A549 (cell line): Measurements from ENCODE around the gene MAOB. TPM values are rescaled to one million over a fixed set of nuclear protein-coding genes. Genes with fewer than 3 reads are reported as not detected.
A peak's percentile ranks its signal among the peaks of the same experiment; 100 is the strongest.

ENCODE experiments used
- ATAC-seq, 2 experiments: fragments of 200-7000 bp in 1 of 2; fragments of >200 bp in 1 of 2; cut with Nextera tagmentation in 1 of 2; cut with Tn5 transposase in 1 of 2; 3 replicates each; pipeline versions ENCODE4 v1.8.0 to v1.9.1; 2018 to 2020; ENCODE audit warnings: mild to moderate bottlenecking in 1 of 2, moderate library complexity in 1 of 2
- CTCF ChIA-PET: fragments of 300-600 bp; sonication (Branson Sonifier 250); formaldehyde crosslinking; extraction: SDS; loops from one replicate; lab custom pipeline; 2021; ENCODE audit warnings: antibody characterized with exemption, inconsistent platforms; lab: Yijun Ruan, JAX
- POLR2A ChIA-PET: fragments of 350-600 bp; formaldehyde crosslinking; extraction: SDS; loops from one replicate; lab custom pipeline; 2021; ENCODE audit warnings: antibody characterized with exemption, inconsistent platforms; lab: Yijun Ruan, JAX
- DNase-seq, 2 experiments: peaks; one replicate each; pipeline versions ENCODE4 v3.0.0 to v3.0.0-alpha.2; 2011 to 2016; ENCODE audit warnings: low read depth in 1 of 2, low spot score in 1 of 2
- FAIRE-seq: peaks from 2 replicates; lab custom pipeline; 2011; peaks lifted over from hg19 to GRCh38; lab: Jason Lieb, UNC
- H3K27ac ChIP-seq, 2 experiments: fragments of >200 bp; sonication (Bioruptor Twin); formaldehyde crosslinking; 3 replicates each; pipeline ENCODE4 v1.5.1; 2016 to 2017
- H3K4me1 ChIP-seq: fragments of >200 bp; sonication (Bioruptor Twin); formaldehyde crosslinking; 3 replicates; pipeline ENCODE4 v1.6.1; 2016
- H3K4me2 ChIP-seq: fragments of >200 bp; sonication (Bioruptor Twin); formaldehyde crosslinking; 3 replicates; pipeline ENCODE4 v1.6.1; 2016
- H3K4me3 ChIP-seq: fragments of >200 bp; sonication (Bioruptor Twin); formaldehyde crosslinking; 3 replicates; pipeline ENCODE4 v1.5.1; 2016
- H3K9me3 ChIP-seq: fragments of >200 bp; sonication (Bioruptor Twin); formaldehyde crosslinking; 3 replicates; pipeline ENCODE4 v1.6.1; 2016
- BCL3 ChIP-seq: fragments of >200 bp; sonication (Bioruptor Twin); formaldehyde crosslinking; IDR thresholded peaks from 3 replicates; pipeline ENCODE4 v1.6.1; 2016
- CBX8 ChIP-seq: fragments of 200-600 bp; sonication (generic); IDR thresholded peaks from 2 replicates; pipeline ENCODE4 v1.6.1; 2016
- EHMT2 ChIP-seq: fragments of 200-600 bp; sonication (generic); IDR thresholded peaks from 2 replicates; pipeline ENCODE4 v1.6.1; 2016; ENCODE audit warnings: antibody characterized with exemption, low read depth, mild to moderate bottlenecking, moderate library complexity
- ESRRA ChIP-seq: fragments of 150-350 bp; IDR thresholded peaks from 2 replicates; pipeline ENCODE4 v1.6.1; 2014; ENCODE audit warnings: mild to moderate bottlenecking, low read length, borderline replicate concordance
- FOSL2 ChIP-seq, 2 experiments: fragments of 450-650 bp in 1 of 2; fragments of >200 bp in 1 of 2; sonication (Bioruptor Twin) in 1 of 2; formaldehyde crosslinking; IDR thresholded peaks; 2 replicates each; pipeline versions ENCODE4 v1.5.0 to v1.6.1; 2016 to 2020; ENCODE audit warnings: mild to moderate bottlenecking in 1 of 2, moderate library complexity in 1 of 2
- FOXS1 ChIP-seq: fragments of 250-450 bp; sonication (Bioruptor Pico); IDR thresholded peaks from 2 replicates; pipeline ENCODE4 v1.5.0; 2020; ENCODE audit warnings: mild to moderate bottlenecking, moderate library complexity
- GATA3 ChIP-seq: IDR thresholded peaks from 2 replicates; pipeline ENCODE4 v1.6.1; 2012; ENCODE audit warnings: borderline replicate concordance
- HDAC2 ChIP-seq: fragments of 200-600 bp; sonication (generic); IDR thresholded peaks from 2 replicates; pipeline ENCODE4 v1.6.1; 2016
- HEYL ChIP-seq: fragments of 250-450 bp; sonication (Bioruptor Pico); IDR thresholded peaks from 2 replicates; pipeline ENCODE4 v1.8.0; 2021; ENCODE audit warnings: mild to moderate bottlenecking, moderate library complexity
- HMGXB4 ChIP-seq: fragments of 250-450 bp; sonication (Bioruptor Pico); IDR thresholded peaks from 2 replicates; pipeline ENCODE4 v1.5.0; 2021; ENCODE audit warnings: mild to moderate bottlenecking, moderate library complexity, borderline replicate concordance
- HOXB13 ChIP-seq: fragments of 250-450 bp; sonication (Bioruptor Pico); IDR thresholded peaks from 2 replicates; pipeline ENCODE4 v1.5.0; 2020; ENCODE audit warnings: low read depth, mild to moderate bottlenecking, moderate library complexity
- KDM1A ChIP-seq: fragments of 200-600 bp; sonication (generic); IDR thresholded peaks from 2 replicates; pipeline ENCODE4 v1.6.1; 2016; ENCODE audit warnings: low read depth, mild to moderate bottlenecking
- KDM5A ChIP-seq: fragments of 200-600 bp; sonication (generic); IDR thresholded peaks from 2 replicates; pipeline ENCODE4 v1.6.1; 2016; ENCODE audit warnings: antibody characterized with exemption, mild to moderate bottlenecking
- MAZ ChIP-seq: fragments of 150-350 bp; IDR thresholded peaks from 2 replicates; pipeline ENCODE4 v1.6.1; 2014; ENCODE audit warnings: antibody characterized with exemption, low read depth, low read length, borderline replicate concordance
- NFE2L2 ChIP-seq: fragments of 150-350 bp; conservative IDR thresholded peaks from 2 replicates; pipeline ENCODE4 v1.6.1; 2014; ENCODE audit warnings: low read length
- PHF8 ChIP-seq: fragments of 200-600 bp; sonication (generic); IDR thresholded peaks from 2 replicates; pipeline ENCODE4 v1.6.1; 2016; ENCODE audit warnings: low read depth, mild to moderate bottlenecking, antibody characterized with exemption, moderate library complexity, borderline replicate concordance
- RARB ChIP-seq: fragments of 250-450 bp; sonication (Bioruptor Pico); IDR thresholded peaks from 2 replicates; pipeline ENCODE4 v1.8.0; 2021; ENCODE audit warnings: mild to moderate bottlenecking, moderate library complexity
- RCOR1 ChIP-seq: fragments of 150-350 bp; IDR thresholded peaks from 2 replicates; pipeline ENCODE4 v1.6.1; 2014; ENCODE audit warnings: antibody characterized with exemption, low read length, low read depth
- SMC3 ChIP-seq: fragments of >200 bp; sonication (Bioruptor Twin); formaldehyde crosslinking; IDR thresholded peaks from 3 replicates; pipeline ENCODE4 v1.6.1; 2018; ENCODE audit warnings: inconsistent platforms
- ZC3H11A ChIP-seq: fragments of 450-650 bp; IDR thresholded peaks from 2 replicates; pipeline ENCODE4 v1.6.1; 2014; ENCODE audit warnings: antibody characterized with exemption, mild to moderate bottlenecking
- ZNF302 ChIP-seq: fragments of 250-450 bp; sonication (Bioruptor Pico); IDR thresholded peaks from 2 replicates; pipeline ENCODE4 v1.9.0; 2021; ENCODE audit warnings: inconsistent platforms, mild to moderate bottlenecking, moderate library complexity
- ZSCAN20 ChIP-seq: fragments of 250-450 bp; sonication (Bioruptor Pico); IDR thresholded peaks from 2 replicates; pipeline ENCODE4 v1.8.0; 2022; ENCODE audit warnings: mild to moderate bottlenecking, moderate library complexity
- WGBS: methylation state at CpG from one replicate; pipeline ENCODE4 v1.1.6; 2017; ENCODE audit errors: missing lambda C conversion rate; 5-methylcytosine and 5-hydroxymethylcytosine counted together
- polyA plus RNA-seq, 4 experiments: library from polyadenylated mRNA; depleted of rRNA in 3 of 4; stranded (reverse); fragments of >200 nt; fragmentation: RNase III in 1 of 4; extraction: RNeasy Plus Mini Kit Qiagen cat#74134 plus additional on column Dnase treatment in 1 of 4; gene quantifications; 2 replicates in 3 of 4; 3 replicates in 1 of 4; pipeline ENCODE4 v1.2.3, GENCODE V29; 2011 to 2017
- TF ChIP-seq, protein P1 (sequence below): IDR thresholded peaks from 2 replicates; pipeline ENCODE4 v1.6.1; 2012
- TF ChIP-seq, protein P2 (sequence below): fragments of 200-600 bp; sonication (generic); IDR thresholded peaks from 2 replicates; pipeline ENCODE4 v1.6.1; 2016; ENCODE audit warnings: antibody characterized with exemption, mild to moderate bottlenecking, moderate library complexity
- TF ChIP-seq, protein P3 (sequence below): fragments of 250-450 bp; sonication (Bioruptor Pico); IDR thresholded peaks from 2 replicates; pipeline ENCODE4 v1.5.0; 2020; ENCODE audit warnings: low read depth, mild to moderate bottlenecking, moderate library complexity

MAOB gene
- polyA plus RNA-seq, 2 of the 4 experiments (the other 2 are of a cell fraction), result 0.05 to 0.35 TPM

- peaks cover 21% of the 10 kb centered on the region for H3K4me1 ChIP-seq
- H3K27ac ChIP-seq, result peak overlapping the region in 1 of 2 experiments; percentile 19; a peak in 1 of 6 replicates
- no peak overlapping the region for H3K4me3 ChIP-seq
- ChIA-PET CTCF (no interaction called here), POLR2A (no interaction called here)
- DNase-seq (peak in 1 of 2 experiments; percentile 32), FAIRE-seq (no peak), ATAC-seq (no peak)
- peak overlapping the region; percentile 43 for H3K4me2 ChIP-seq
- no peaks in the 10 kb centered on the region for H3K9me3 ChIP-seq
- WGBS, result 17% methylated on average over 4 of the region's 4 CpGs
- TF ChIP-seq RCOR1 (no peak), PHF8 (no peak), ESRRA (no peak), ZC3H11A (no peak), KDM5A (no peak), MAZ (no peak), HDAC2 (no peak)
These were observed 20.5 kb downstream of the MAOB start for GRCh38 chrX:43861750-43862149.

- Histone ChIP-seq H3K4me3 (no peak overlapping the region), H3K9me3 (no peaks in the 10 kb centered on the region), H3K4me1 (peaks cover 21% of the 10 kb centered on the region), H3K4me2 (peak overlapping the region; percentile 43), H3K27ac (0 out of 6 replicates have a peak overlapping the region, but pooled peaks of 1 of the 2 experiments have one; percentile 24)
- ChIA-PET POLR2A (no interaction called here), CTCF (no interaction called here)
- TF ChIP-seq ZNF302 (CRISPR knock-in tag), result no peak
- TF ChIP-seq EHMT2, result no peak
- no peak for TF ChIP-seq CBX8
- no peak for TF ChIP-seq KDM1A
- TF ChIP-seq HMGXB4 (CRISPR knock-in tag), result no peak
- no peak for TF ChIP-seq HEYL (CRISPR knock-in tag)
- no peak for TF ChIP-seq FOSL2 (IDR thresholded peaks at IDR 0.05)
- no peak for TF ChIP-seq FOSL2 (CRISPR knock-in tag; IDR thresholded peaks at IDR 0.05)
- TF ChIP-seq ZSCAN20 (CRISPR knock-in tag), result no peak
- no peak for TF ChIP-seq RARB
- TF ChIP-seq, protein P1, sequence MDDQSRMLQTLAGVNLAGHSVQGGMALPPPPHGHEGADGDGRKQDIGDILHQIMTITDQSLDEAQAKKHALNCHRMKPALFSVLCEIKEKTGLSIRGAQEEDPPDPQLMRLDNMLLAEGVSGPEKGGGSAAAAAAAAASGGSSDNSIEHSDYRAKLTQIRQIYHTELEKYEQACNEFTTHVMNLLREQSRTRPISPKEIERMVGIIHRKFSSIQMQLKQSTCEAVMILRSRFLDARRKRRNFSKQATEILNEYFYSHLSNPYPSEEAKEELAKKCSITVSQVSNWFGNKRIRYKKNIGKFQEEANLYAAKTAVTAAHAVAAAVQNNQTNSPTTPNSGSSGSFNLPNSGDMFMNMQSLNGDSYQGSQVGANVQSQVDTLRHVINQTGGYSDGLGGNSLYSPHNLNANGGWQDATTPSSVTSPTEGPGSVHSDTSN, result no peak
- ATAC-seq (peak in 1 of 2 experiments; percentile 61; a peak in 3 of 6 replicates), DNase-seq (peak; percentile 12 to 60), FAIRE-seq (peak; percentile 78)
- 15% methylated on average over 8 of the region's 8 CpGs for WGBS
These were observed 21.4 kb downstream of the MAOB start for GRCh38 chrX:43860646-43861370.

- no peak for FAIRE-seq
- ChIA-PET CTCF (no interaction called here), POLR2A (no interaction called here)
- no peak for ATAC-seq
- Histone ChIP-seq H3K4me3 (no peak overlapping the region), H3K4me1 (no peaks in the 10 kb centered on the region), H3K9me3 (no peaks in the 10 kb centered on the region), H3K4me2 (no peak overlapping the region), H3K27ac (no peak overlapping the region)
- 36% methylated on average over 3 of the region's 6 CpGs for WGBS
- no peak for DNase-seq
- no peak for TF ChIP-seq FOSL2 (IDR thresholded peaks at IDR 0.05)
- TF ChIP-seq FOSL2 (CRISPR knock-in tag; IDR thresholded peaks at IDR 0.05), result no peak
- no peak for TF ChIP-seq HOXB13 (CRISPR knock-in tag)
- TF ChIP-seq, protein P2, sequence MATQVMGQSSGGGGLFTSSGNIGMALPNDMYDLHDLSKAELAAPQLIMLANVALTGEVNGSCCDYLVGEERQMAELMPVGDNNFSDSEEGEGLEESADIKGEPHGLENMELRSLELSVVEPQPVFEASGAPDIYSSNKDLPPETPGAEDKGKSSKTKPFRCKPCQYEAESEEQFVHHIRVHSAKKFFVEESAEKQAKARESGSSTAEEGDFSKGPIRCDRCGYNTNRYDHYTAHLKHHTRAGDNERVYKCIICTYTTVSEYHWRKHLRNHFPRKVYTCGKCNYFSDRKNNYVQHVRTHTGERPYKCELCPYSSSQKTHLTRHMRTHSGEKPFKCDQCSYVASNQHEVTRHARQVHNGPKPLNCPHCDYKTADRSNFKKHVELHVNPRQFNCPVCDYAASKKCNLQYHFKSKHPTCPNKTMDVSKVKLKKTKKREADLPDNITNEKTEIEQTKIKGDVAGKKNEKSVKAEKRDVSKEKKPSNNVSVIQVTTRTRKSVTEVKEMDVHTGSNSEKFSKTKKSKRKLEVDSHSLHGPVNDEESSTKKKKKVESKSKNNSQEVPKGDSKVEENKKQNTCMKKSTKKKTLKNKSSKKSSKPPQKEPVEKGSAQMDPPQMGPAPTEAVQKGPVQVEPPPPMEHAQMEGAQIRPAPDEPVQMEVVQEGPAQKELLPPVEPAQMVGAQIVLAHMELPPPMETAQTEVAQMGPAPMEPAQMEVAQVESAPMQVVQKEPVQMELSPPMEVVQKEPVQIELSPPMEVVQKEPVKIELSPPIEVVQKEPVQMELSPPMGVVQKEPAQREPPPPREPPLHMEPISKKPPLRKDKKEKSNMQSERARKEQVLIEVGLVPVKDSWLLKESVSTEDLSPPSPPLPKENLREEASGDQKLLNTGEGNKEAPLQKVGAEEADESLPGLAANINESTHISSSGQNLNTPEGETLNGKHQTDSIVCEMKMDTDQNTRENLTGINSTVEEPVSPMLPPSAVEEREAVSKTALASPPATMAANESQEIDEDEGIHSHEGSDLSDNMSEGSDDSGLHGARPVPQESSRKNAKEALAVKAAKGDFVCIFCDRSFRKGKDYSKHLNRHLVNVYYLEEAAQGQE, result no peak
- no peak for TF ChIP-seq NFE2L2
- no peak for TF ChIP-seq ZC3H11A
- TF ChIP-seq SMC3, result no peak
- TF ChIP-seq, protein P3, sequence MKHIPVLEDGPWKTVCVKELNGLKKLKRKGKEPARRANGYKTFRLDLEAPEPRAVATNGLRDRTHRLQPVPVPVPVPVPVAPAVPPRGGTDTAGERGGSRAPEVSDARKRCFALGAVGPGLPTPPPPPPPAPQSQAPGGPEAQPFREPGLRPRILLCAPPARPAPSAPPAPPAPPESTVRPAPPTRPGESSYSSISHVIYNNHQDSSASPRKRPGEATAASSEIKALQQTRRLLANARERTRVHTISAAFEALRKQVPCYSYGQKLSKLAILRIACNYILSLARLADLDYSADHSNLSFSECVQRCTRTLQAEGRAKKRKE, result no peak
- no peak for TF ChIP-seq FOXS1 (CRISPR knock-in tag)
- no peak for TF ChIP-seq BCL3
- no peak for TF ChIP-seq GATA3
These were observed 28.9 kb downstream of the MAOB start for GRCh38 chrX:43853225-43853828.
